NCI-H187 (cell line): ENCODE measurements around the gene TSC1.

Experiments used
- DNase-seq, 2 experiments: peaks; one replicate each; lab custom pipeline; 2025; lab: John Stamatoyannopoulos, UW

The TSC1 gene

DNA sequence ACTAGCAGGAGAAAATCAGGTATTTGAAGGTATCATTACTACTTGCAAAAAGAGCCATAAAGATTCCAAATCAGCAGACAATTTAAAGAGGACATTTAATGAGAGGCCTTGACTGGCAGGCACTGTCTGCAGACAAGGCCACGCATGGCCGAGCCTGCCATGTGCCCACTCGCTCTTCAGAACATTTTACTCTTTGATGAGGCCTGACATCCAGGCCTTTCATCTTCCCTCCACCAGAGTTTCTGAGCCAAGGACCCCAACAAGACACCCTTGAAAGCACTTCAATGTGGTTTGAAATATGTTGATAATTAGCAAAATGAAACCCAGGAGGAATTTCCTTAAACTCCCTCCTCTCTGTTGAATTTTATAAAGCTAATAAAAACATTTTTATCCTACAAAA lies 82.8 kb downstream of the TSC1 start:
- DNase-seq: no peak

DNA sequence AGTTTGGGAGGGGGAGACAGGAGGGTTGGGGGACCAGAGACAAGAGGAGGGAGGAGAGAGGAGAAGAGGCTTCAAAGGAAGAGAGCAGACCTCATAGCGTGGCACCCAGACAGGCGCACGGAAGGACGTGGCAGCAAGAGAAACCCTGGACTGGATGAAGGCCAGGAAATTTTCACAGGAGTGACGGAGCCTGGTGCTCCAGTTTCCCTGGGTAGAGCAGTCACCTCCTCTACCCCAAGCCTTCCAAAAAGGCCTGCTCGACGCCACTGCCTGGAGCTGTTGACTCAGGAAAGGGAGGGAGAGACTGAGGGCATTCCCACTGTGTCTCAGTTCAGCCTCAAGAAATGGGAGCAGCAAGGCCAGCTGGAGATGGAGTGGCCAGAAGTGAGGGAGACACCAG lies 85.7 kb downstream of the TSC1 start:
- no peak for DNase-seq

DNA sequence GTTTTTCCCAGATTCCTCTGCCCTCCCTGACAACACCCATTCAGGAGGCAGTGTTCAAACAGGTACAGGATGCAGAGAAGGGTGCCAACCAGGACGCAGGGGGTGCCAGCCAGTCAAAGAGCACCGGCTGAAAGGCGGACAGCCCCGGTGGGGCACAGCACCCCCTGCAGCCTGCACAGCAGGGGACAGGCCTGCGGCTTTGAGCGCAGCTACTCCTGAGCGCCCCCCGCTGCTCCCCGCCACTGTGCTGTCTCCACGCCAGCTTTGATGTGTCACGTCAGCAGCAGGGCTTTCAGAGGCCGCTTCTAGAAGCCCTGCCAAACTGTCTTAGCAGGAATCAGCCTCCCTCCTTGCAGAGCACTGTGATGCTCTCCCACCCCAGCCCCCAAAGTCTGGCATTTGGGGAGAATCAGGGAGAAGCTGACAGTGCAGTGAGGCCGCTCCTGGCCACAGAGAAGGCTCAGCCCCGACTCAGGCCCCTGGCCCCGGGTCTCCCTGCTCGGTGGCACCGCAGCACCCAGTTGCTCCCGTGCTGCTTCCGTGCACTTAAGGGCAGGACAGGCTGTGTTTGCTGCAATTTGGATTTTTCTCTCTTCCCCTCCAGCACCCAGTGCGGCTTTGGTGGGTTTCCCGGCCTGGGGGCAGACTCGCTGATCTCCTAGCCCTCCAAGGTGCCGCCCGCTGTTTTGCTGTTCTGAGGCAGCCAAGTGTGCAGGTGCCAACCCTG lies 86.6 kb downstream of the TSC1 start:
- DNase-seq: no peak

DNA sequence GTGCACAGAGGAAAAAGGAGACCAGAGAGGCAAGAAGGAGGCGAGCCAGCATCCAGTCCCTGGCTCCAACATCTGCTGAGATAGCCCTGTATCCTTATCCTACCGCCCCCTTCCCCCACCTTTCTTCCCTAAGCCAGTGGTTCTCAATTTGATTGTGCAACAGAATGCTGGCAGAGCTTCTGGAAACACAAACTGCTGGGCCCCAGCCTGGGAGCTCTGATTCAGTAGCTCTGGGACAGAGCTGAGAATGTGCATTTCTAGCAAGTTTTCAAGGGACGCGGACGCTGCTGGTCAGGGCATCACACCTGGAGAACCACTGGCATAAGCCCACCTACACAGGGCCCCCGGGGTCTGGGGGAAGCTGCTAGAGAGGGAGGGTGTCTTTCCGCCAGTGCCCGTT lies 87.4 kb downstream of the TSC1 start:
- no peak for DNase-seq

DNA sequence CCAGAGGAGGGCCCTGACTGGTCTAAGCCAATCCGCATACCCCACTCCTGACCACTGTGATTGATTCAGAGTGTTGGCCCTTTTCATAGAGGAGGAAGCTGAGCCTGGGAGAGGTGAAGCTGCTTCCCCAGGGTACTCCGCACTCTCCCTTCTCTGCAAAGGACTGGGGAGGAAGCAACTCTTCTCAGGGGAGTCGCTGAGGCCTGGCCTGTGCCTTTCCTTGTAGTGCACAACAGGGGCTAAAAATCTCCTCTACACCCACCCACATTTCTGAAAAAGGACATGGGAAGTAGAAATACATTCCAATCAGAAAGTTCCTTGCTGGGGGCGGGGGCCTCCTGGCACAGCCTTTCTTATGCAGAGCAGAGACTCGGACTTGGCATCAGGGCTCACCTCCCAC lies 88.5 kb downstream of the TSC1 start:
- DNase-seq: no peak

DNA sequence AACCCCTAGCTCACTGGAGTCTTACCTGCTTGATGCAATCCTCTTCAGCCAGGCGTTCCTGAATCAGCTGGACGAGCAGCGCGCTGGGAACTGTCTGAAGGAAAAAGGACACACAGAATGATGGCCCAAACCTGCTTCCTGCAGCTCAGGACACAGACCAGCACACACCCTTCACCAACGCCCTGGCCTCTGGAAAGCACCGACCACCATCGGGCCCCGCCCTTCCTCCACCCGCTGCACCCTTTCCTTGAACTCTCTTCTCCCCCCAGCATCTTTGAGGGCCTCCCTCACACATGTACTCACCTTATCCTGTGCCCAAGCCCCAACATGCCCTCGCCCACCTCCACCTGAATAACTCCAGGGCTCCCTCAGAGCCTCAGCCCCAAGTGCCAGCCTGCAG lies 89.6 kb downstream of the TSC1 start:
- no peak for DNase-seq

DNA sequence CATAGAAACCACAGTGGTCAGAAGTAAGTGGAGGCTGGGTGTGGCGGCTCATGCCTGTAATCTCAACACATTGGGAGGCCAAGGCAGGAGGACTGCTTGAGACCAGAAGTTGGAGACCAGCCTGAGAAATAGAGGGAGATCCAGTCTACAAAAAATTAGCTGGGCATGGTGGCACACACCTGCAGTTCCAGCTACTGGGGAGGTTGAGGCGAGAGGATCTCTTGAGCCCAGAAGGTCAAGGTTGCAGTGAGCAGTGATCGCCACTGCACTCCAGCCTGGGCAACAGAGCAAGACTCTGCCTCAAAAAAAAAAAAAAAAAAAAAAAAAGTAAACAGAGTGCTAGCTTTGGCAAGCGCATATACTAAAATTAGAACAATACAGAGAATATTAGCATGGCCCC lies 90.9 kb downstream of the TSC1 start:
- DNase-seq: no peak

DNA sequence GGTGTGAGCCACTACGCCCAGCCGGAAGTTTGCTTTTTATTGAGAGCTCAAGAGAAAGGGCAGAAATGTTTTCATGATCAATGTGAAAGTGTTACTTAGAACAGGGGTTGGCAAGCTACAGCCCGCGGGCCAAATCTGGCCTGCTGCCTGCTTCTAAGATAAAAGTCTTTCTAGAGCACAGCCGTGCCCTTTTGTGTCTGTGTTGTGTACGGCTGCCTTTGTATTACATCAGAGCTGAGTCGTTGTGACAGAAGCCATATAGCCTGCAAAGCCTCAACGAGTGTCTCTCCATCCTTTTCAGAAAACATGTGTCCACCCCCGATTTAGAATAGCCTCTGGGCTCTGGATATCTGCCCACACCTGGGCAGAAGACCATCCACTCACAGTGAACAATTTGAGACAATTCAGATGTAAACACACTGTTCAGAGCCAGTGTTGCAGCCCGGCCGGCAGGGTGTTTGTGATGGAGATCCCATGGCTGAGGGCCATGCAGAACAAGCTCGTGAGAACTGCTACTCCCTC lies 95.2 kb downstream of the TSC1 start:
- no peak for DNase-seq

DNA sequence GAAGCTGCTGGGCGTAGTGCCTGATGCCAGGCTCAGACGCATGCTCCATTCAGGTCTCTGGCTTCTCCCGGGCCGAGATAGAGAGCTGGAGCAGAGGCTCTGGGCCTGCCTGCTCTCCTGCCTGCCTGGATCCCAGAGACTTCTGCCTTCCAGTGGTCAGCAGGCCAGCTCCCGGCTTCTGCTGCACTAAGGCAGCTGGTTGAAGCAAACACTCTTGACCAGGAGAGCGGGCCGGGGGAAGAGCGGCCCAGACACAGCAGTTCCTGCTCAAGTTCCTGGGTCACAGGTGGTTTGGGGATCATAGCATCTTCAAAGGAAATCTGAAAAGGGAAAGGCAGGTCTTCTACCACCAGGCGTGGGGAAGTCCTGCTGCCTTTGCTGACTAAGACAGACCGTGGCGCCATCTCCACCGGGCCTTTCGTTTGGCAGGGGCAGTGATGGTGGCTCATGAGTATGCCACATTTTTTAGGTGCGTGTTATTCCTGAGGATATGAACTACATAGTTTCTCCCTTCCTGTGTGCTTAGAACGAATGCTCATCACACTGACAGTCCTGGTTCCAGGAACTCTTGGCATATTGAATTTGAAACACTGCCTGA lies 97.4 kb downstream of the TSC1 start:
- DNase-seq: no peak

DNA sequence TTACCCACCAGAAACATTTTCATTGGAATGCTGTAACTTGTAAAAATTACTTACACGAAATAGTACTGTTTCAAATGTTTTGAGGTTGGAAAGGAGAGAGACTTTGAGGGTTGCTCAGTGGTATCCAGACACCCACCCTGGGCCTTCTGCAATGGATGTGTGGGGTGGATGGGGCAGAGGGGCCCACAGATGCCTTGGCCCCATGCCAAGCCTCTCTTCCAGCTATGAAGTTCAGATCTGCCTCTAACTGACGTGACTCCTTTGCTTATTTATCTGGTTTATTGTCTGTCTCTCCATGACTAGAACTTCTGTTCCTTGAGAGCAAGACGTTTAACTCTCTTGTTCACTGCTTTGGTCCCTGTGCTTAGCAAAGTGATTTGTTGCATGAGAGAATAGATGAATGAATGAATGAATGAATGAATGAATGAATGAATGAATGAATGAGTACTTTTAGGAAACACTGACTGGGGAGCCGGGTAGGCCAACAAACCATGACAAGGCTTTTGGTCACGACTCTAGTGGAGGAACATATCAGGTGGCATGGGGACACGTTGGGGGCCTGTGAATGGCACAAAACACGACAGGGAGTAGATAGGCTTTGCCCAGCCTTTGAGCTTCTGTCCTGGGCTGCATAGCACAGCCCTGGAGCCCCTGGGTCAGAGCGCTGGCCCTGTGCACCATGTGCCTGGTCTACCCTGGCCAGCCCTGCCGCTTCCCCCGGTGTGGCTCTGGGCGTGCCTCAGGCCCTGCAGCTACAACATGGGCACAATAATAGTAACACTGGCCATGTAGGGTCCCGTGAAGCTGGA lies 98.1 kb downstream of the TSC1 start:
- DNase-seq: no peak

DNA sequence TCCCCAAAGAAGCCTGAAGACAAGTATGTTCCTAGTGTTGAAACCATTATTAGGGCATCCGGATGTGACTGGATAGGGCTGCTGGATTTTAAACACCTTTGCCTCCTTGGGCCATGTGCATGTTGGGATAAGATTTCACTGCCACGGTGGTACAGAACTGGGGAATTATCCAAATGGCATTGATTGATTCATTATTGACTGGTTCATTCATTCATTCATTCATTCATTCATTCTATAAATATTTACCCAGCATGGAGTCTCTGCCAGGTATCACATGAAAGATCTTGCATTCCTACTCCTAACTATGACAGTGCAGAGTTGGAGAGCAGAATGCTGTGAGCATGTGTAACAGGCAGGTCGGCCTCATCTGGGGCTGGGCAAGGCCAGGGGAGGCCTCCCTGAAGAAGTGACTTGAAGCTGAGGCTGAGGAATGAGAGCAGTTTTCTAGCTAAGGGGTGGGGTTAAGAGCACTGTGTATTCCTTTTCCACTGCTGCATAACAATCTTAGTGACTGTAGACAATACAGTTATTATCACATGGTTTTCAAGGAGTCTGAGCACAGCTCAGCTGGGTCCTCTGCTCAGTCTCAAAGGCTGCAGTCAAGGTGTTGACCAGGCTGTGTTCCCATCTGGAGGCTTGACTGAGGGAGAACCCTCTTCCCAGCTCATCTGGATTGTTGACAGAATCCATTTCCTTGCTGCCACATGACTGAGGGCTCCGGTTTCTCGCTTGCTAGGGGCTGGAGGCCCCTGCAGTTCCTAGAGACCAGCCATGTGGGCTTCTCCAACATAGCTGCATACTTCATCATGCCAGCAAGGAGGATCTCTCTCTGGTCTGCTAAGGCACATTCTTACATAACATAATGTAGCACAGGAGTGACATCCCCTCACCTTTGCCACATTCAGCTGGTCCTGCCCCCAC lies 102.0 kb downstream of the TSC1 start:
- no peak for DNase-seq
